ENCODE results near the gene PALLD. TPM values are rescaled to one million over a fixed set of nuclear protein-coding genes. Genes with fewer than 3 reads are reported as not detected.

The PALLD gene
- total and polyA plus RNA-seq, 7 donors, result 40.7 to 1,991 (median 1,233) TPM

DNA sequence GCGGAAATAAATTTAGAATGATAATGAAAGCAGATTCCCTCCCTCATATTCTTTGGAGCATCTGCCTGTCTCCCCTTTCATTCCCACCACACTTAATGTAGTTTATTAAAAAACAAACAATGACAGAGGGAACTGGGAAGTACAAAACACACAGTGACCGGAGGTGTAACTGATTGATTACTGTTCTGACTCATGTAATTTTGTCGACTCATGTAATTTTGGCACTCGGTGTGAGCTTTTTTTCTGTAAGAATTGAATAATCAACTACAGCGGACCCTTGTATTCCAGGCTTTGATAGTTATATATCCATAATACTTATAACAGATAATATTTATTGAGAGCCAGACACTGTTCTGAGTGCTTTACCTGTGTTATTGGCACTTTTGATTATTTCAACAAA is 110.4 kb downstream of the PALLD start:
- H3K27ac ChIP-seq, result no peak overlapping the region
- H3K36me3 ChIP-seq, result no peaks in the 10 kb centered on the region
- no peaks in the 10 kb centered on the region for H3K27me3 ChIP-seq
- intact Hi-C loops (cut with DNase I), result no loop called here
- H3K9me3 ChIP-seq, result no peaks in the 10 kb centered on the region
- peaks cover 0 to 28% (median 26%) of the 10 kb centered on the region in 4 donors for H3K4me1 ChIP-seq
- no peak for TF ChIP-seq POLR2AphosphoS5 (IDR thresholded peaks at IDR 0.05)
- TF ChIP-seq POLR2A (IDR thresholded peaks at IDR 0.05), result no peak
- no peak for TF ChIP-seq EP300 (IDR thresholded peaks at IDR 0.05)
- TF ChIP-seq, protein P1, sequence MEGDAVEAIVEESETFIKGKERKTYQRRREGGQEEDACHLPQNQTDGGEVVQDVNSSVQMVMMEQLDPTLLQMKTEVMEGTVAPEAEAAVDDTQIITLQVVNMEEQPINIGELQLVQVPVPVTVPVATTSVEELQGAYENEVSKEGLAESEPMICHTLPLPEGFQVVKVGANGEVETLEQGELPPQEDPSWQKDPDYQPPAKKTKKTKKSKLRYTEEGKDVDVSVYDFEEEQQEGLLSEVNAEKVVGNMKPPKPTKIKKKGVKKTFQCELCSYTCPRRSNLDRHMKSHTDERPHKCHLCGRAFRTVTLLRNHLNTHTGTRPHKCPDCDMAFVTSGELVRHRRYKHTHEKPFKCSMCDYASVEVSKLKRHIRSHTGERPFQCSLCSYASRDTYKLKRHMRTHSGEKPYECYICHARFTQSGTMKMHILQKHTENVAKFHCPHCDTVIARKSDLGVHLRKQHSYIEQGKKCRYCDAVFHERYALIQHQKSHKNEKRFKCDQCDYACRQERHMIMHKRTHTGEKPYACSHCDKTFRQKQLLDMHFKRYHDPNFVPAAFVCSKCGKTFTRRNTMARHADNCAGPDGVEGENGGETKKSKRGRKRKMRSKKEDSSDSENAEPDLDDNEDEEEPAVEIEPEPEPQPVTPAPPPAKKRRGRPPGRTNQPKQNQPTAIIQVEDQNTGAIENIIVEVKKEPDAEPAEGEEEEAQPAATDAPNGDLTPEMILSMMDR (IDR thresholded peaks at IDR 0.05), result no peak
- H3K4me3 ChIP-seq, result no peak overlapping the region
- WGBS, 2 donors, result 90 to 92% methylated on average over 5 of the region's 5 CpGs
- DNase-seq, result no peak

DNA sequence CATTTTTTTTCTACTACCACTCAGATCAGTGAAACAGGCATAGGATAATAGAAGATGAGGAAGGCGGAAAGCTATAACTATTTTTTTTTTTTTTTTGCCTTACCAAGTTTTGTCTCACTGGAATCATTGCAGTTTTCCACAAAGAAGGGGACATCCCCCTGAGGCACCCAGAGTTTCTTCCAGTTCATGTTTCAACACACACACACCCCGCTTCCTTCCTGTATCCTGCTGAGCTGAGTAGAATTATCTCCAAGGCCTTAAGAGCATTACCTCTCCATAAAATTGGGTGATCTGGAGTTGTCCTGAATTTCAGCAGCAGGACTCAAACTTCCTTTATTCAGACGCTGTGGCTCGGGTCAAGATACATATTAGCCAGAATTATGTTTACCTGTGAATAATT is 111.9 kb downstream of the PALLD start:
- H3K4me3 ChIP-seq, result no peak overlapping the region
- H3K36me3 ChIP-seq, result no peaks in the 10 kb centered on the region
- no peaks in the 10 kb centered on the region for H3K9me3 ChIP-seq
- peaks cover 0 to 24% (median 20%) of the 10 kb centered on the region in 4 donors for H3K4me1 ChIP-seq
- no peak overlapping the region for H3K27ac ChIP-seq
- TF ChIP-seq EP300 (IDR thresholded peaks at IDR 0.05), result no peak
- TF ChIP-seq, protein P1 (IDR thresholded peaks at IDR 0.05), result no peak
- intact Hi-C loops (cut with DNase I), result no loop called here
- H3K27me3 ChIP-seq, result no peaks in the 10 kb centered on the region
- 82 to 87% methylated on average over 4 of the region's 4 CpGs for WGBS, 2 donors
- DNase-seq, result no peak

GRCh38 chr4:168609369-168609768 is 112.5 kb downstream of the PALLD start:
- intact Hi-C loops (cut with DNase I), result no loop called here
- H3K4me1 ChIP-seq, result peaks cover 0 to 18% (median 14%) of the 10 kb centered on the region in 4 donors
- no peak overlapping the region for H3K4me3 ChIP-seq
- no peak for DNase-seq
- H3K9me3 ChIP-seq, result no peaks in the 10 kb centered on the region
- no peaks in the 10 kb centered on the region for H3K36me3 ChIP-seq
- TF ChIP-seq POLR2AphosphoS5 (IDR thresholded peaks at IDR 0.05), result no peak
- no peak for TF ChIP-seq POLR2A (IDR thresholded peaks at IDR 0.05)
- no peak for TF ChIP-seq EP300 (IDR thresholded peaks at IDR 0.05)
- TF ChIP-seq, protein P1 (IDR thresholded peaks at IDR 0.05), result no peak
- no peaks in the 10 kb centered on the region for H3K27me3 ChIP-seq
- no peak overlapping the region for H3K27ac ChIP-seq
- WGBS, 2 donors, result 86 to 96% methylated on average over 4 of the region's 4 CpGs

DNA sequence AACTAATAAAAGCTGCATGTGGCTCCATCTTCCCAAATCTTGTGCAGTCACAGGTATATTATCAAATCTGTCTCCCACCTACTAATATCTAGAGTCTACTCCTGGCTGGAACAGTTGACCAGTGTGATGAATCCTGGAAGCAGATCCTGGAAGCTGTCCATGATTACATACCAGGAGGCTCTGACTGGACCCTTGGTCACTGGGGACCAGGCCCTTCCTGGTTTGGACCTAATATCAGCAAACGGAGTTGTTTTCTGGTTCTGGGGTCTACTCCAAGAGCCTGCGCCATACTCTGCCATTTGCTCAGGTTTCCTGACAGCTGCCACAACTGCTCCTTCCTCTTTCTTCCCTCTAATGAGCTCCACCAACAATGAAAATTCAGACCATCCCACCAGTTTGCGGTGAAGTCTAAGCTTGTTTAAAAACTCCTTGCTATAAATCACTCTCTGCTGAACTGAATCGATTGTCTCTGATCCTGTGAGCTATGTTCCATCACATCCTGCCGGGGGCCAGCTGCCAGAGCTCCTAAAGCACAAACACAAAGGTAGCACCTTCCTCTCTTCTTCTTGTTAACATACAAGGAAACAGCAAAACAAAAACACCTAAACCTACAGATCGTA is 114.2 kb downstream of the PALLD start:
- WGBS, 2 donors, result 53 to 79% methylated on average over 6 of the region's 6 CpGs
- intact Hi-C loops (cut with DNase I), result no loop called here

More for the DNA sequence above, 114.2 kb downstream of the PALLD start:
- no peak for DNase-seq
- Histone ChIP-seq H3K27me3 (no peaks in the 10 kb centered on the region), H3K4me3 (no peak overlapping the region), H3K36me3 (no peaks in the 10 kb centered on the region), H3K27ac (no peak overlapping the region), H3K4me1 (peaks cover 0 to 16% (median 9%) of the 10 kb centered on the region in 4 donors), H3K9me3 (no peaks in the 10 kb centered on the region)
- no peak for TF ChIP-seq POLR2AphosphoS5 (IDR thresholded peaks at IDR 0.05)
- TF ChIP-seq, protein P1 (IDR thresholded peaks at IDR 0.05), result no peak
- TF ChIP-seq POLR2A (IDR thresholded peaks at IDR 0.05), result no peak
- no peak for TF ChIP-seq EP300 (IDR thresholded peaks at IDR 0.05)

All from sigmoid colon (tissue), 7 donors.